ENCODE measurements around the gene UTP25. TPM values are rescaled to one million over a fixed set of nuclear protein-coding genes. Genes with fewer than 3 reads are reported as not detected.

UTP25 gene
- total RNA-seq, 2 experiments from 2014 or later, result 10.5 to 12.8 TPM

DNA sequence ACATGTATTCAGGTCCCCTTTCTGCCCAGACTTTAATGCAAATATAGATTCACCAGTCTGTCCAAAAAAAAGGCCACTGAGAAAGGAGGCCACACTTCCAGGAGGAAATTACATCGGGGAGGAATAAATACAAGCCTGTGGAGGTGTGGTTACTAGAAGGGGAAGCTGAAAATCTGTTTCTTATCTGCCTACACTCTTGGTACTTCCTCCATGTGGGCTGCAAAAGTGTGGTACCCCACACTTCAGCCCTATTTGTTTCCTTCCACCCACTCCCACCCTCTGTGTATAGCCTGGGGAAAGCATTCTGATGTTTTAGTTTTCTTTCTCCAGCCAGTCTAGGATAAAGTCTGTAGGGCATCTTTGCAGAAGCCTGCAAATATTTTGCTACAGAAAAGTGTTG, 38.4 kb downstream of the UTP25 start:
- H3K9me3 ChIP-seq (ENCODE audit: low read length), result no peaks in the 10 kb centered on the region
- H4K20me1 ChIP-seq (ENCODE audit: insufficient read depth, low read length), result no peaks in the 10 kb centered on the region
- H3K79me2 ChIP-seq (ENCODE audit: insufficient read depth, low read depth, low read length), result no peaks in the 10 kb centered on the region
- BruUV-seq (replicated peaks), result no TSS peak
- intact Hi-C loops (cut with micrococcal nuclease; ENCODE audit: unreplicated experiment), result loop anchor here (10.0 kb wide), 1 partner anchor 539 kb away; no protein-coding TSS in a partner anchor
- no peaks in the 10 kb centered on the region for H3K4me1 ChIP-seq (ENCODE audit: insufficient read depth, low read length, poor library complexity, severe bottlenecking)
- no peak overlapping the region for H3K27ac ChIP-seq (ENCODE audit: low read depth, low read length, poor library complexity, severe bottlenecking)
- TF ChIP-seq, protein P1, sequence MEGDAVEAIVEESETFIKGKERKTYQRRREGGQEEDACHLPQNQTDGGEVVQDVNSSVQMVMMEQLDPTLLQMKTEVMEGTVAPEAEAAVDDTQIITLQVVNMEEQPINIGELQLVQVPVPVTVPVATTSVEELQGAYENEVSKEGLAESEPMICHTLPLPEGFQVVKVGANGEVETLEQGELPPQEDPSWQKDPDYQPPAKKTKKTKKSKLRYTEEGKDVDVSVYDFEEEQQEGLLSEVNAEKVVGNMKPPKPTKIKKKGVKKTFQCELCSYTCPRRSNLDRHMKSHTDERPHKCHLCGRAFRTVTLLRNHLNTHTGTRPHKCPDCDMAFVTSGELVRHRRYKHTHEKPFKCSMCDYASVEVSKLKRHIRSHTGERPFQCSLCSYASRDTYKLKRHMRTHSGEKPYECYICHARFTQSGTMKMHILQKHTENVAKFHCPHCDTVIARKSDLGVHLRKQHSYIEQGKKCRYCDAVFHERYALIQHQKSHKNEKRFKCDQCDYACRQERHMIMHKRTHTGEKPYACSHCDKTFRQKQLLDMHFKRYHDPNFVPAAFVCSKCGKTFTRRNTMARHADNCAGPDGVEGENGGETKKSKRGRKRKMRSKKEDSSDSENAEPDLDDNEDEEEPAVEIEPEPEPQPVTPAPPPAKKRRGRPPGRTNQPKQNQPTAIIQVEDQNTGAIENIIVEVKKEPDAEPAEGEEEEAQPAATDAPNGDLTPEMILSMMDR (conservative IDR thresholded peaks at IDR 0.05; ENCODE audit: low read length), result no peak
- TF ChIP-seq EZH2phosphoT487 (IDR thresholded peaks at IDR 0.05; ENCODE audit: borderline replicate concordance, low read depth, low read length), result no peak
- H3K4me3 ChIP-seq (ENCODE audit: low read depth, low read length, poor library complexity, severe bottlenecking), result no peak overlapping the region
- ChIA-PET CTCF (ENCODE audit: unreplicated experiment) (no interaction called here), POLR2A (no interaction called here)
- no peak overlapping the region for H3K4me2 ChIP-seq (ENCODE audit: low read length)
- no peak overlapping the region for H2AFZ ChIP-seq (ENCODE audit: low read length)
- no peaks in the 10 kb centered on the region for H3K36me3 ChIP-seq (ENCODE audit: insufficient read depth, low read length)
- no peak for DNase-seq (ENCODE audit: low spot score)
- no peaks in the 10 kb centered on the region for H3K9me2 ChIP-seq (ENCODE audit: insufficient read depth, low read length)

DNA sequence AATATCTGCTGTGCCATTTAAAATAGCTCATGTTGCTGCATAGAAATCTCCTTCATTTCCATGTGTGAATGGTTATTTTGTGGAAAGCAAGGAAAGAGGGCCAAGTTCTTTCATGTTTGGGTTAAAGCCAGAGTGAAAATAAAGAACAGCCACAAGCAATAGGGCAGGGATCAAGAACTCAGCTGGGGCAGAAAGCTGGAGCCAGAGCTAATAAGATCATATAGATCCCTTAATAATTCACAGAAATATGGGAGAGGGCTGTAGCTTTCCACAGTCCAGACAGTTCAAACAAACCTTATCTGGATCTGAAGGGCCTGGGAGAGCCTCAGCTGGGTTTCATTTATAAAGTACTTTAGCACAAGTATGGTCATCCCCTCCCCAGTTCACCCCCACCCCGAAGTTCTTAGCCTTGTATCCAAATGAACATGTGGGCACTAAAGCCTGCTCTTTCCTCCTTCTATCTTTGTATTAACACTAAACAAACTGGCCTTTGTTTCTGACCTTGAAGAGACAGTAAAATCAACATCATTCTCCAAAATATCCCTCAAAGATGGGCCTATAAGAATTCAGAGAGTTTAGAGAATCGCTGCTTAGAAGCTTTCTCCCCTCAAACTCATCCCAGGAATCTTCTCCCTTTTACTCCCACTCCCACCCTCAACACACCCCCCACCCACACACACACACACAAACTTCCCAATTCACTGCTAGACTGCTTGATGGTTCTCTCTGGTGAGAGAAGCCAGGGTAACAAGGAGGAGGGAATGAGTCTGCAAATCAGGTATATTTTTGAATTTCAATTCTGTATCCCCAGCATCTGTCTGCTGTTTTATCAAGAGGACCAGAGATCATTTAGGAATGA, 41.7 kb downstream of the UTP25 start:
- ChIA-PET CTCF (ENCODE audit: unreplicated experiment) (no interaction called here), POLR2A (no interaction called here)
- no peak overlapping the region for H3K4me3 ChIP-seq (ENCODE audit: low read depth, low read length, poor library complexity, severe bottlenecking)
- H3K4me1 ChIP-seq (ENCODE audit: insufficient read depth, low read length, poor library complexity, severe bottlenecking), result no peaks in the 10 kb centered on the region
- no peak for DNase-seq (ENCODE audit: low spot score)
- H3K79me2 ChIP-seq (ENCODE audit: insufficient read depth, low read depth, low read length), result no peaks in the 10 kb centered on the region
- intact Hi-C loops (cut with micrococcal nuclease; ENCODE audit: unreplicated experiment), result loop anchor here (10.0 kb wide), 1 partner anchor 535 kb away; no protein-coding TSS in a partner anchor
- H3K36me3 ChIP-seq (ENCODE audit: insufficient read depth, low read length), result no peaks in the 10 kb centered on the region
- BruUV-seq (replicated peaks), result no TSS peak
- H4K20me1 ChIP-seq (ENCODE audit: insufficient read depth, low read length), result no peaks in the 10 kb centered on the region
- H3K9me3 ChIP-seq (ENCODE audit: low read length), result no peaks in the 10 kb centered on the region
- no peaks in the 10 kb centered on the region for H3K9me2 ChIP-seq (ENCODE audit: insufficient read depth, low read length)
- no peak overlapping the region for H2AFZ ChIP-seq (ENCODE audit: low read length)
- TF ChIP-seq EZH2phosphoT487 (IDR thresholded peaks at IDR 0.05; ENCODE audit: borderline replicate concordance, low read depth, low read length), result no peak
- TF ChIP-seq, protein P1 (conservative IDR thresholded peaks at IDR 0.05; ENCODE audit: low read length), result no peak
- no peak overlapping the region for H3K27ac ChIP-seq (ENCODE audit: low read depth, low read length, poor library complexity, severe bottlenecking)
- no peak overlapping the region for H3K4me2 ChIP-seq (ENCODE audit: low read length)

DNA sequence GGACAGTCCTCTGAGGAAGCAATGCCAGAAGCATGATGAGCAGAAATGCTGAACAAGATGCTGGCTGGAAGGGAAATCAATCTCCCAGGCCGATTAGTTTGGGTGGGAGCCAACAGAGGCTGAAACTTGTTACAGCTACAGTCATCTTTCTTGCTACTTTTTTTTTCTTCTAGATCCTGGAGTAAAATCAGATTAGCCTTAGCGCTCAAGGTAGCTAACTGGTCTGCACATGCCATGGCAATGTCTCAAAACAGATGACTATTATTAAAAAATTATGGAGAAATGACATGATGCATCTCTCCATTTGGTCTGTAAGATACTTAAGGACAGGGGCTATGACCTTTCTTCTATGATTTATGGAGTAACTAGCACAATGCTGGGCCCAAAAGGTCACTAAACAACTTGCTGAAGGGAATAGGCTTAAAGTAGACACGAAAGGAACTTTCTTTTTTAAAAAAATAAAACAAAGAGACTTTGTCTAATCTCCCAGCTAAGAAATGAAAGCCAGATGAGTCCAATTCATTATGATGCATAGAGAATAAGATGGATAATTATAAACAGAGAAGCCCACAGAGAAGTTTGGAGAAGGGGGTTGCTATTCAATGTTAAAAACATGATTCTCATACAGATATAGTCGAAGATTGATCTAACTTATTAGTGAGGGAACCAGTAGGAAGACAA, 42.5 kb downstream of the UTP25 start:
- DNase-seq (ENCODE audit: low spot score), result no peak
- POLR2A ChIA-PET, result no interaction called here
- H4K20me1 ChIP-seq (ENCODE audit: insufficient read depth, low read length), result no peaks in the 10 kb centered on the region

More for the DNA sequence above, 42.5 kb downstream of the UTP25 start:
- CTCF ChIA-PET (ENCODE audit: unreplicated experiment), result no interaction called here
- Histone ChIP-seq H3K9me2 (ENCODE audit: insufficient read depth, low read length) (no peaks in the 10 kb centered on the region), H3K27ac (ENCODE audit: low read depth, low read length, poor library complexity, severe bottlenecking) (no peak overlapping the region), H3K9me3 (ENCODE audit: low read length) (no peaks in the 10 kb centered on the region), H3K4me2 (ENCODE audit: low read length) (no peak overlapping the region), H3K4me1 (ENCODE audit: insufficient read depth, low read length, poor library complexity, severe bottlenecking) (no peaks in the 10 kb centered on the region), H3K79me2 (ENCODE audit: insufficient read depth, low read depth, low read length) (no peaks in the 10 kb centered on the region), H3K36me3 (ENCODE audit: insufficient read depth, low read length) (no peaks in the 10 kb centered on the region), H2AFZ (ENCODE audit: low read length) (no peak overlapping the region), H3K4me3 (ENCODE audit: low read depth, low read length, poor library complexity, severe bottlenecking) (no peak overlapping the region)
- no peak for TF ChIP-seq EZH2phosphoT487 (IDR thresholded peaks at IDR 0.05; ENCODE audit: borderline replicate concordance, low read depth, low read length)
- TF ChIP-seq, protein P1 (conservative IDR thresholded peaks at IDR 0.05; ENCODE audit: low read length), result no peak
- intact Hi-C loops (cut with micrococcal nuclease; ENCODE audit: unreplicated experiment), result no loop called here
- no TSS peak for BruUV-seq (replicated peaks)
